Measurements from ENCODE around the gene DNM3.
"Not testable (repeated sequence)": the region's sequence is repeated elsewhere in the genome, so short reads cannot be mapped to it uniquely, and the experiment has no call there.

Gene DNM3

DNA sequence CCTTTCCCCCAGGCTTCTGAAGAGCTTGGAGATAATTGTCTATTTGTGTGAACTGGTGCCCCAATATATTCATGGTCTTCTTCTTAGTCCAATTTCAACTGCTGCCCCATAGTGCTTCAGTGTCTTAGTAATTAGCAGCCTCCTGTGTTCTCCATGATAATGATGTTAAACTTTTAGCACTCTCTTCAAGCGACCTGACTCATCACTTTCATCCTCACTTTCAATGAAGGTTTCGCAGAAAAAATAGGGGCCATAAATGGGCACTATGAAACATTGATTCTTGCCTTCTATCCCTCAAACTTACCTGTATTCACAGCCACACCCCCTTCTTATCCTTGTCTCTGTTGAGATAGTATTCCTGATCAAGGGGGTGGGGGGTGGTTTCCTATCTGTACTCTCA, 210.6 kb downstream of the DNM3 start:
- DNase-seq: no peak

DNA sequence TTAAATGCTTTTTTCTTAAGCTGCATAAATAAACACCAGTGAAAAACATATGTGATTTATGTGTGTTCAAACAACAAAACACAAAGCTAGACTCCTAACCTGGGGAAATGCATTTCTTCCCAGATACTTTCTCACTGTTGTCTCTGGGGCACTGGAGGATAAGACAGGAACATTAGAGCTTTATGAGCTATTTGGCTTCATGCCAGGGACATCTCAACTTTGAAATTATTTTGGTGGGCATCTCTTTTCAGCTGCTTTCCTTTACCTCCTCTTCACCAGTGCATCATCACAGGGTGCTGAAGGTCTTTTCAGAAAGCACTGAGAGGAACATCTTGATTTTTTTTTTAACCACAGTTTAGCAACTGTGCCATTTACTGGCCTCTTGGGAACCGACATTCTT, 212.9 kb downstream of the DNM3 start:
- DNase-seq: no peak

GRCh38 chr1:172055816-172056419, 214.6 kb downstream of the DNM3 start:
- not testable (repeated sequence) for DNase-seq

GRCh38 chr1:172068334-172068733, 227.0 kb downstream of the DNM3 start:
- no peak for DNase-seq

GRCh38 chr1:172069051-172069450, 227.8 kb downstream of the DNM3 start:
- no peak for DNase-seq

DNA sequence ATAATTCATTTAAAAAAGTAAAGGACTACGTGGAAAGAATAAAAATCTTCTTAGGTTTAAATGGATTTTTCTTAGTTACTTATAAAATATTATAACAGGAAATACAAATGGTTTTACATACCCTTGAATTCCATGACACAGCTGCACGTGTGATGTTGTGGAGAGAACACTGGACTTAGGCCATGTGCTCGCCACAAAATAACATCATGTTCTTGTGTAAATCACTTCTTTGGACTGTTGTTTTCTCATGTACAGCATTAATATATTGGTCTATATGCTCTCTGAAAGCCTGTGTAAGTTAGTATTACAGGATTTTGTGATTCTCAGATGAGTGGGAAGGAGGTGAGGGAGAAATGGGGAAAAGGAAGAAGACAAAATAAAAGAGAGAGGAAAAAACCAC, 228.2 kb downstream of the DNM3 start:
- DNase-seq: no peak

- no peak for DNase-seq
Measured at GRCh38 chr1:172070055-172070454, 228.8 kb downstream of the DNM3 start.

DNA sequence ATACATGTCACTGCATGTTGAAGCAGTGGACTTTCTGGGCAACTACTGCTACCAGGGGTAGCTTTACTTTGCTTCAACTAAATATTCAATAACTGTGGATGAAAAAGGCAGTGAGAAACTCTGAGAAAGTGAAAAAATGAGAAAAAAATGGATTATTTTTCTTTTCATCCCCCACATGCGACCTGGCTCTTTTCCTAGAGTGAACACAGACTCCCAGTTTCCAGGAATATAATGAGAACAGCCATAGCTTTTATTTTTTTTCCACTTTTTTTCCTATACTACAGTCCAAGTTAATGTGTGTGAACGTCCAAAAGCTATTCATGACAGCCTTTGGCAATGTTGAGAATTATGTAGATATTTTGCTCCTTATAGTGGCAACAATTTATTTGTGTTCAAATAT, 230.4 kb downstream of the DNM3 start:
- no peak for DNase-seq

DNA sequence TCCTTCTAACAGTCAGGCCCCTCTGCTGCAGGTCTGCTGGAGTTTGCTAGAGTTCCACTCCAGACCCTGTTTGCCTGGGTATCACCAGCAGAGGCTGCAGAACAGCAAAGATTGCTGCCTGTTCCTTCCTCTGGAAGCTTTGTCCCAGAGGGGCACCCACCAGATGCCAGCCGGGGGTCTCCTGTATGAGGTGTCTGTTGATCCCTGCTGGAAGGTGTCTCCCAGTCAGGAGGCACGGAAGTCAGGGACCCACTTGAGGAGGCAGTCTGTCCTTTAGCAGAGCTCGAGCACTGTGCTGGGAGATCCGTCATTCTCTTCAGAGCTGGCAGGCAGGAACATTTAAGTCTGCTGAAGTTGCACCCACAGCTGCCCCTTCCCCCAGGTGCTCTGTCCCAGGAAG, 238.6 kb downstream of the DNM3 start:
- DNase-seq: not testable (repeated sequence)

DNA sequence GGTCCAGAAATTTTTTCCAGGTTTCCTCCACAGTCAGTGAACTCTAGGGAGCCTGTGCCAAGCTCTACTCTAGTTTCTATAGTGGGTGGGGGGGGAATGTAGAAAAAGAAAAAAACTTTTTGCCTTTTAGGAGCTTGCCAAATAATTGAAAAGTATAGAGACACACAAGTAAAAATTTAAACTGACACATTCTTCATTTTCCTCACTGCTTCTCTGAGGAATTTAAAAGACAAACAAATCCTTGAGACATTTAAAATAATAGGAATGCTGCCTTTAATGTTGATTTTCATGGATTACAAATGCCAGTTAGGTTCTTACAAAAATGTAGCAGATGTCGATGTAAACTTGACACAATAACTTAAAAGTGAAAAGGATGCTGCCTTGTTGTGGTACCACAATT, 241.9 kb downstream of the DNM3 start:
- DNase-seq: no peak

DNA sequence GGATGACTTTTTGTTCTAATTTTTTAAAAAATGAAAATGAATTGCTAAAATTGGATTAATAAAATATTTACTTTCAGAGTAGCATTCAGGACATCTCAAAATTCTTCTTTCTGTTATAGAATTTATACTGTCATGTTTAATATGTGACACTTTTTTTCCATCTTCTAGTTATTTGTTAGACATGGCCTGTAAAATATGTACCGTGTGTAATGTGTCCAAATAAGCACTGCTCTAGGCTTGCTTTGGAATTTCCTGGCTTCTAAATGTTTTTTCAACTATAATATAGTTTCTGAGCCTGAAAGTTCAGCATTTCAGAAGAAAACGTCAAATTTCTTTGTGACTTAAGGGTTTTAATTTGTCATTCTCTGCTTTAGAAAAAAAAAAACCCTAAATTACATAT, 243.6 kb downstream of the DNM3 start:
- DNase-seq: no peak

GRCh38 chr1:172085317-172085716, 244.0 kb downstream of the DNM3 start:
- DNase-seq: no peak

DNA sequence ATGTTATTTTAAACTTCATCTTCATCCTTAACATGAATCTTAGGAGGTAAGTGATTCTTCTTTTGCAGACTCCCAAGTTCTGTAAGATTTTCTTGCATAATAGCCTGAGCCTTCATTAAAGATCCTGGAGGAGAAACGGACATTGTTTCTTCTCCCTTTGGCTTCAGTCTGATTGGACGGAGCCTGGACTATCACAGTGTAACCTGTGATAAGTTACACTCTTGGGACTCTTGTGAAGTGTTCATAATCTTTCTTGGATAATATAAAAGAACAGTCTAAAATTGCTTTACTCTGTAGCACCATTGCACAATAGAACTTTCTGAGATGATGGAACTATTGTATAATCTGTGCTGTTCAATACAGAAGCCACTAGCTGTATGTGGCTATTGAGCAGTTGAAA, 244.8 kb downstream of the DNM3 start:
- DNase-seq: no peak

GRCh38 chr1:172088256-172088655, 247.0 kb downstream of the DNM3 start:
- DNase-seq: no peak

- peak; percentile 46 for DNase-seq
Measured at GRCh38 chr1:172089768-172090510, 248.6 kb downstream of the DNM3 start.

GRCh38 chr1:172090511-172090817, 249.2 kb downstream of the DNM3 start:
- DNase-seq: no peak

GRCh38 chr1:172095846-172096245, 254.5 kb downstream of the DNM3 start:
- no peak for DNase-seq

DNA sequence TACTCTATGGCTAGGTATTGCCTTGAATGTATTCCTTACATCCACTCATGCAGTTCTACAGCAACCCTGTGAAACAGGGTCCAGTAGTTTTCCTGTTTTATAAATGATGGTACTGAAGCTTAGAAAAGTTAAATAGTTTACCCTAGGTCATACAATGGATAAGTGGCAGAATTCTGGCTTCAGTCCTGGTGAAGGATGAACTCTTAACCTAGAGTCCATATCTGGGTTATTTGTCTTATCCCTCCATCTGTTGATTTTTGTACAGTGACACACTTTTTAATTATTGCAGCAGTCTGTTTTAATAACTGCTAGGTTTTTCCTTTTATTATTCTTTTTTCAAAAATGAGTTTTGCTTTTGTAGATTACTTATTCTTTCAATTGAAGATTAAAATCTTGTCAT, 263.9 kb downstream of the DNM3 start:
- no peak for DNase-seq

DNA sequence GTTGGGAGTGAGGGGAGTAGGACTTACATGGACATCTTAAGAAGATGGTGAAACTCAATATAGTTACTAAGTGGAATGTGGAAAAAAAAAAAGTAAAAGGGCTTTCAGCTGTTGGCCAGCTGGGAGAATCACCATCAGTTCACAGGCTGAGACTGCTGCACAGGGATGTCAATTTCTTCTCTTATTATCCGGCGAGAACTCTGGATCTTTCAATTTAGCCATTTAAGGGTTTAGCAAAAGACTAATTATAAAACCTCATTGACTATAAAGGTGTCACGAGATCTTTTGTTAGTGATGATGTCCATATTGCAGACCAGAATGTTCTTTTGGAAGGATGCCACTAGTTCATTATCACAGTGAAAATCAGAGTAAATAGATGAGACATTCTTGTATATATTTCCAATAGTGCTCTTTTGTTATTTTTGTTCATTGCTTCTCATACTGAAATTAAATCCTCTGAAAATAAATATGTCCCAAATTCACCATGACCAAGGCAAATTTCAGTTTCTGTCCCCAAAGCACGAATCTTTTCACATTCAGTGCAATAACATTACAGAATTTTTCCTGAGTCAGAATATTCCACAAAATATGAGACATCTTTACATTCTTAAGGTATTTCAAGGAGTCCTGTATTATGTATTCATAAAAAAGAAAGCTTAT, 266.1 kb downstream of the DNM3 start:
- no peak for DNase-seq

DNA sequence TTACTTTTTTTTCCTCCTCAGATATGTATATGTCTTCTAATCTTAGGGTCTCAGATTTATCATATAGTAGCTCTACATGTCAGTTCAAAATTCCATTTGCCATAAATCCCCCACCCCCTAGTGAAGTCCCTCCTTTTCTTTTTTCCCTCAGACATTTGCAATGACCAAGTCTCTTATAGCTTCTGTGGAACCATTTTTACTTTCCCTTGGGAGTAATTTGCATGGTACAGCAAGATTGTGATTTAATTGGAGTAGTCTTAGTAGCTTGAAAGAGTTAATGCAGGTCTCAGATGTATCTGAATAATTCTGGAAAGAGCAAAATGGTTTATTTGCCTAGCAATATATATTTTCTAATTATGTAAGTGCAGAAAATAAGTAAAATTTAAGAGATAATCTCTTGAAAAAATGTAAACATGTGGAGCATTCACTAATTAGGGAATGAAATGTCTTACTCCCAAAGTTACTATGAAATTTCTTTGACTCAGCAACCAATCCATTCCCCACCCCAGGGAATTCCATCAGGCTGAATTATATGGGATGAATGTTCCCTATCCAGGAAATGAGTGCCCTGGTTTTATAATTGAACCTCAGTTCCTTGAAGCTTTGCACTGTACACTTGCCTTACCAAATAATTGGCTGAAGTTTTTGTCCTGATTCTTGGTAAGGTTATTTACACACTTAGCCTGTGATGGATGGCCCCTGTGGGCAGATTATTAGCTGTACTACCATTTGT, 267.0 kb downstream of the DNM3 start:
- no peak for DNase-seq

- no peak for DNase-seq
Measured at GRCh38 chr1:172109359-172109758, 268.1 kb downstream of the DNM3 start.

GRCh38 chr1:172112576-172112975, 271.3 kb downstream of the DNM3 start:
- DNase-seq: no peak

GRCh38 chr1:172117800-172118199, 276.5 kb downstream of the DNM3 start:
- no peak for DNase-seq

DNA sequence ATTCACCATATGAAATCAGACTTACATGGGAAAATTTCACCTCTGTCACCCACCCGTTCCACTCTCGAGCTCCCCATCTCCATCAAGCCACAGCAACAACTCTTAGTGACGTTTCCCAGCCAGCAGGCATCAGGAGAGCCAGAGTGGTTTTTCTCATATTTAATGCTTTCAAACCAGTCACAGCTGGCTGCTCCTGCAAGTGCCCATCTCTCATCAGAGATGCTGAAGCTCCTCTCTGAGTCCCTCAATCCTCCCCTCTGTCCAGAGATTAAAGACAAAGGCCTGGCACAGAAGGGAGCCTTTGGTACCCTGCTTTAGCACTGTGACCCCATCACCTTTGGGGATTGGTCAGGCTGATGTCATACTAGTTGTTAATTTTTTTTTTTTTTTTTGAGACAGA, 277.3 kb downstream of the DNM3 start:
- DNase-seq: no peak

Data from activated CD4-positive, alpha-beta T cell treated with anti-CD3 and anti-CD28 coated beads for 1 hour (primary cell).